ENCODE results near the gene GPR83. TPM values are rescaled to one million over a fixed set of nuclear protein-coding genes. Genes with fewer than 3 reads are reported as not detected.
"Not testable (repeated sequence)": the region's sequence is repeated elsewhere in the genome, so short reads cannot be mapped to it uniquely, and the experiment has no call there.

The GPR83 gene
- total RNA-seq, 3 donors from 2014 or later (not counting 1 experiment from before 2014, with no cell fraction given), result 0.26 to 0.55 (median 0.32) TPM

- ATAC-seq; H3K9me3 Mint-ChIP-seq; DNase-seq; intact Hi-C loops (cut with micrococcal nuclease); H3K4me1 ChIP-seq (ENCODE audit: control insufficient read depth, insufficient read depth, low read length); H3K27me3 ChIP-seq (ENCODE audit: control insufficient read depth, insufficient read depth, low read length); H3K36me3 ChIP-seq (ENCODE audit: control insufficient read depth, insufficient read depth, low read length); H3K36me3 Mint-ChIP-seq; H3K4me1 Mint-ChIP-seq; H3K4me3 Mint-ChIP-seq; H3K27ac Mint-ChIP-seq; H3K27ac ChIP-seq (ENCODE audit: low read length); H3K9me3 ChIP-seq (ENCODE audit: control insufficient read depth, insufficient read depth, low read length); H3K4me3 ChIP-seq (ENCODE audit: low read length): not testable (repeated sequence)
- WGBS (ENCODE audit: insufficient coverage), result 85% methylated on average over 8 of the region's 8 CpGs
- peaks cover 9 to 10% of the 10 kb centered on the region in 2 donors for H3K27me3 Mint-ChIP-seq (ENCODE audit: low read depth in 2 of 2)
Observed at GRCh38 chr11:94346311-94346710, 54.9 kb downstream of the GPR83 start.

GRCh38 chr11:94343495-94343894, 57.7 kb downstream of the GPR83 start:
- H3K36me3 Mint-ChIP-seq, result no peaks in the 10 kb centered on the region
- H3K36me3 ChIP-seq (ENCODE audit: control insufficient read depth, insufficient read depth, low read length), result no peaks in the 10 kb centered on the region
- no peaks in the 10 kb centered on the region for H3K27me3 ChIP-seq (ENCODE audit: control insufficient read depth, insufficient read depth, low read length)
- H3K27me3 Mint-ChIP-seq (ENCODE audit: low read depth in 2 of 2), result peaks cover 9 to 10% of the 10 kb centered on the region in 2 donors
- ATAC-seq, result no peak
- DNase-seq, result no peak
- H3K4me1 ChIP-seq (ENCODE audit: control insufficient read depth, insufficient read depth, low read length), result no peaks in the 10 kb centered on the region
- H3K27ac Mint-ChIP-seq, result no peak overlapping the region
- no peak overlapping the region for H3K4me3 Mint-ChIP-seq
- TF ChIP-seq CTCF (IDR thresholded peaks at IDR 0.05), result no peak
- H3K27ac ChIP-seq (ENCODE audit: low read length), result no peak overlapping the region
- no CpG with 5 or more reads among the region's 1 CpG for WGBS (ENCODE audit: insufficient coverage)
- no peak overlapping the region for H3K4me3 ChIP-seq (ENCODE audit: low read length)
- no peaks in the 10 kb centered on the region for H3K9me3 ChIP-seq (ENCODE audit: control insufficient read depth, insufficient read depth, low read length)
- no peaks in the 10 kb centered on the region for H3K4me1 Mint-ChIP-seq
- intact Hi-C loops (cut with micrococcal nuclease), result no loop called here
- H3K9me3 Mint-ChIP-seq, result no peaks in the 10 kb centered on the region

GRCh38 chr11:94342250-94342649, 59.0 kb downstream of the GPR83 start:
- TF ChIP-seq CTCF (IDR thresholded peaks at IDR 0.05), result no peak
- peaks cover 5 to 9% of the 10 kb centered on the region in 2 donors for H3K27me3 Mint-ChIP-seq (ENCODE audit: low read depth in 2 of 2)

GRCh38 chr11:94338651-94339050, 62.6 kb downstream of the GPR83 start:
- Histone ChIP-seq H3K9me3 (ENCODE audit: control insufficient read depth, insufficient read depth, low read length) (no peaks in the 10 kb centered on the region), H3K4me3 (ENCODE audit: low read length) (no peak overlapping the region), H3K4me1 (ENCODE audit: control insufficient read depth, insufficient read depth, low read length) (no peaks in the 10 kb centered on the region), H3K27me3 (ENCODE audit: control insufficient read depth, insufficient read depth, low read length) (peaks cover 3% of the 10 kb centered on the region), H3K36me3 (ENCODE audit: control insufficient read depth, insufficient read depth, low read length) (no peaks in the 10 kb centered on the region), H3K27ac (ENCODE audit: low read length) (no peak overlapping the region)
- intact Hi-C loops (cut with micrococcal nuclease), result no loop called here
- Mint-ChIP-seq H3K4me1 (no peaks in the 10 kb centered on the region), H3K27me3 (ENCODE audit: low read depth in 2 of 2) (peaks cover 10 to 15% of the 10 kb centered on the region in 2 donors), H3K27ac (no peak overlapping the region), H3K4me3 (no peak overlapping the region), H3K36me3 (no peaks in the 10 kb centered on the region), H3K9me3 (no peaks in the 10 kb centered on the region)
- 90% methylated on average over 3 of the region's 3 CpGs for WGBS (ENCODE audit: insufficient coverage)
- DNase-seq, result no peak
- no peak for ATAC-seq
- TF ChIP-seq CTCF (IDR thresholded peaks at IDR 0.05), result no peak

More at GRCh38 chr11:94342250-94342649, 59.0 kb downstream of the GPR83 start:
- no peaks in the 10 kb centered on the region for H3K9me3 Mint-ChIP-seq
- no peak overlapping the region for H3K27ac Mint-ChIP-seq
- WGBS (ENCODE audit: insufficient coverage), result no CpG with 5 or more reads among the region's 3 CpGs
- H3K36me3 ChIP-seq (ENCODE audit: control insufficient read depth, insufficient read depth, low read length), result no peaks in the 10 kb centered on the region
- no peak overlapping the region for H3K27ac ChIP-seq (ENCODE audit: low read length)
- no peak for DNase-seq
- no peaks in the 10 kb centered on the region for H3K27me3 ChIP-seq (ENCODE audit: control insufficient read depth, insufficient read depth, low read length)
- H3K9me3 ChIP-seq (ENCODE audit: control insufficient read depth, insufficient read depth, low read length), result no peaks in the 10 kb centered on the region
- intact Hi-C loops (cut with micrococcal nuclease), result no loop called here
- no peaks in the 10 kb centered on the region for H3K4me1 ChIP-seq (ENCODE audit: control insufficient read depth, insufficient read depth, low read length)
- H3K36me3 Mint-ChIP-seq, result no peaks in the 10 kb centered on the region
- no peak overlapping the region for H3K4me3 Mint-ChIP-seq
- H3K4me3 ChIP-seq (ENCODE audit: low read length), result no peak overlapping the region
- ATAC-seq, result no peak
- H3K4me1 Mint-ChIP-seq, result no peaks in the 10 kb centered on the region
